H9 (cell line): Measurements from ENCODE around the gene U2AF1L4. TPM values are rescaled to one million over a fixed set of nuclear protein-coding genes. Genes with fewer than 3 reads are reported as not detected.

Experiments
- DNase-seq: peaks from one replicate; pipeline ENCODE4 v3.0.0-alpha.2; 2017
- H2AFZ ChIP-seq: one replicate; pipeline ENCODE4 v1.6.1; 2013; ENCODE audit warnings: mild to moderate bottlenecking, low read length, control low read depth, moderate library complexity
- H2AK5ac ChIP-seq: 2 replicates; pipeline ENCODE4 v1.6.1; 2013; ENCODE audit warnings: low read length, control low read depth, mixed read lengths; ENCODE audit not compliant: insufficient read length
- H2BK120ac ChIP-seq: one replicate; pipeline ENCODE4 v1.6.1; 2013; ENCODE audit warnings: low read depth, mild to moderate bottlenecking, low read length, control low read depth, inconsistent platforms; ENCODE audit not compliant: poor library complexity, severe bottlenecking
- H2BK12ac ChIP-seq: 2 replicates; pipeline ENCODE4 v1.6.1; 2013; ENCODE audit warnings: low read length, control low read depth, mixed read lengths, low read depth; ENCODE audit not compliant: insufficient read length
- H2BK15ac ChIP-seq: 2 replicates; pipeline ENCODE4 v1.6.1; 2013; ENCODE audit warnings: low read depth, low read length, control low read depth
- H2BK20ac ChIP-seq: one replicate; pipeline ENCODE4 v1.6.1; 2013; ENCODE audit warnings: low read depth, mild to moderate bottlenecking, low read length, control low read depth, inconsistent platforms; ENCODE audit not compliant: poor library complexity, severe bottlenecking
- H2BK5ac ChIP-seq: 2 replicates; pipeline ENCODE4 v1.6.1; 2013; ENCODE audit warnings: low read length, control low read depth, mixed read lengths; ENCODE audit not compliant: insufficient read length
- H3K14ac ChIP-seq: 2 replicates; pipeline ENCODE4 v1.6.1; 2013; ENCODE audit warnings: low read length, control low read depth; ENCODE audit not compliant: insufficient read depth
- H3K18ac ChIP-seq: 2 replicates; pipeline ENCODE4 v1.6.1; 2013; ENCODE audit warnings: low read depth, mild to moderate bottlenecking, mixed read lengths, low read length, control low read depth; ENCODE audit not compliant: insufficient read length
- H3K23ac ChIP-seq: 2 replicates; pipeline ENCODE4 v1.6.1; 2013; ENCODE audit warnings: low read length, control low read depth, mixed read lengths, low read depth; ENCODE audit not compliant: insufficient read length
- H3K23me2 ChIP-seq: 2 replicates; pipeline ENCODE4 v1.6.1; 2013; ENCODE audit warnings: low read depth, mild to moderate bottlenecking, mixed read lengths, low read length, control low read depth; ENCODE audit not compliant: insufficient read length, poor library complexity, severe bottlenecking
- H3K27ac ChIP-seq: 2 replicates; pipeline ENCODE4 v1.5.1; 2013; ENCODE audit warnings: low read length, control low read depth, mixed read lengths, low read depth; ENCODE audit not compliant: insufficient read length
- H3K27me3 ChIP-seq: 2 replicates; pipeline ENCODE4 v1.6.1; 2013; ENCODE audit warnings: low read length, control low read depth, inconsistent platforms; ENCODE audit not compliant: insufficient read depth
- H3K4ac ChIP-seq: 2 replicates; pipeline ENCODE4 v1.6.1; 2013; ENCODE audit warnings: low read depth, mild to moderate bottlenecking, control low read depth, inconsistent platforms, low read length, moderate library complexity
- H3K4me1 ChIP-seq: 2 replicates; pipeline ENCODE4 v1.6.1; 2013; ENCODE audit warnings: low read length, control low read depth, inconsistent platforms; ENCODE audit not compliant: insufficient read depth
- H3K4me2 ChIP-seq: 2 replicates; pipeline ENCODE4 v1.6.1; 2013; ENCODE audit warnings: low read length, control low read depth, mixed read lengths; ENCODE audit not compliant: insufficient read length, insufficient read depth
- H3K56ac ChIP-seq: 2 replicates; pipeline ENCODE4 v1.6.1; 2013; ENCODE audit warnings: low read depth, mild to moderate bottlenecking, mixed read lengths, low read length, control low read depth; ENCODE audit not compliant: insufficient read length
- H3K79me1 ChIP-seq: 2 replicates; pipeline ENCODE4 v1.6.1; 2013; ENCODE audit warnings: low read depth, mild to moderate bottlenecking, moderate library complexity, low read length, control low read depth, inconsistent platforms; ENCODE audit not compliant: insufficient read depth, poor library complexity, severe bottlenecking
- H3K79me2 ChIP-seq: 2 replicates; pipeline ENCODE4 v1.6.1; 2013; ENCODE audit warnings: low read length, control low read depth, inconsistent platforms; ENCODE audit not compliant: insufficient read depth
- H3K9ac ChIP-seq: 2 replicates; pipeline ENCODE4 v1.6.1; 2013; ENCODE audit warnings: low read length, control low read depth, mixed read lengths; ENCODE audit not compliant: insufficient read length; ENCODE audit errors: extremely low read depth
- H3K9me3 ChIP-seq: one replicate; pipeline ENCODE4 v1.6.1; 2013; ENCODE audit warnings: low read depth, low read length, inconsistent platforms; ENCODE audit not compliant: control insufficient read depth
- H3T11ph ChIP-seq: one replicate; pipeline ENCODE4 v1.6.1; 2013; ENCODE audit warnings: mild to moderate bottlenecking, low read length, control low read depth, inconsistent platforms
- H4K20me1 ChIP-seq: one replicate; pipeline ENCODE4 v1.6.1; 2013; ENCODE audit not compliant: control insufficient read depth, insufficient read length, insufficient read depth
- H4K5ac ChIP-seq: 2 replicates; pipeline ENCODE4 v1.6.1; 2013; ENCODE audit warnings: low read depth, mild to moderate bottlenecking, mixed read lengths, low read length, control low read depth; ENCODE audit not compliant: insufficient read length
- H4K8ac ChIP-seq: replicated peaks from 2 replicates; pipeline ENCODE4 v1.6.1; 2013; ENCODE audit warnings: low read length, control low read depth, mixed read lengths, low read depth; ENCODE audit not compliant: insufficient read length
- H4K91ac ChIP-seq: 2 replicates; pipeline ENCODE4 v1.6.1; 2013; ENCODE audit warnings: low read depth, mild to moderate bottlenecking, moderate library complexity, mixed read lengths, low read length, control low read depth; ENCODE audit not compliant: insufficient read length
- H3K27ac Mint-ChIP-seq, 3 experiments: 2 replicates in 2 of 3; 3 replicates in 1 of 3; pipeline ENCODE4 v1.8.0; 2020 to 2021; ENCODE audit warnings: mixed read lengths in 3 of 3, mild to moderate bottlenecking in 1 of 3, moderate library complexity in 1 of 3
- H3K27me3 Mint-ChIP-seq: 2 replicates; pipeline ENCODE4 v1.8.0; 2021; ENCODE audit warnings: low read depth, mild to moderate bottlenecking, moderate library complexity, mixed read lengths
- H3K36me3 Mint-ChIP-seq, 3 experiments: 2 replicates in 2 of 3; 3 replicates in 1 of 3; pipeline ENCODE4 v1.8.0; 2020 to 2021; ENCODE audit warnings: low read depth in 3 of 3, mixed read lengths in 3 of 3; ENCODE audit not compliant: insufficient read depth in 1 of 3
- H3K4me1 Mint-ChIP-seq, 2 experiments: 2 replicates each; pipeline ENCODE4 v1.8.0; 2020; ENCODE audit warnings: mixed read lengths in 2 of 2
- H3K4me3 Mint-ChIP-seq, 2 experiments: 2 replicates in 1 of 2; 3 replicates in 1 of 2; pipeline ENCODE4 v1.8.0; 2020 to 2021; ENCODE audit warnings: mild to moderate bottlenecking in 2 of 2, mixed read lengths in 2 of 2, moderate library complexity in 1 of 2
- H3K9me3 Mint-ChIP-seq, 2 experiments: 2 replicates in 1 of 2; 3 replicates in 1 of 2; pipeline ENCODE4 v1.8.0; 2020; ENCODE audit warnings: mild to moderate bottlenecking in 2 of 2, mixed read lengths in 2 of 2, moderate library complexity in 1 of 2
- WGBS: extraction: QIAGEN DNeasy Blood & Tissue Kit; methylation state at CpG from one replicate; pipeline ENCODE4 v1.1.7; 2013; ENCODE audit warnings: missing lambda C conversion rate, low lambda C conversion rate, mixed read lengths; ENCODE audit not compliant: insufficient read length; ENCODE audit errors: extremely low coverage; 5-methylcytosine and 5-hydroxymethylcytosine counted together
- total RNA-seq: library from RNA; stranded (reverse); gene quantifications from 2 replicates; pipeline ENCODE4 v1.2.1, GENCODE V29; 2021
- TF ChIP-seq, protein P1 (sequence below): fragments of 200-600 bp; sonication (generic); conservative IDR thresholded peaks from 3 replicates; pipeline ENCODE4 v1.8.0; 2021; ENCODE audit warnings: antibody characterized with exemption, mild to moderate bottlenecking

Gene U2AF1L4
- total RNA-seq, 1 experiment from 2014 or later: 16.8 TPM

DNA sequence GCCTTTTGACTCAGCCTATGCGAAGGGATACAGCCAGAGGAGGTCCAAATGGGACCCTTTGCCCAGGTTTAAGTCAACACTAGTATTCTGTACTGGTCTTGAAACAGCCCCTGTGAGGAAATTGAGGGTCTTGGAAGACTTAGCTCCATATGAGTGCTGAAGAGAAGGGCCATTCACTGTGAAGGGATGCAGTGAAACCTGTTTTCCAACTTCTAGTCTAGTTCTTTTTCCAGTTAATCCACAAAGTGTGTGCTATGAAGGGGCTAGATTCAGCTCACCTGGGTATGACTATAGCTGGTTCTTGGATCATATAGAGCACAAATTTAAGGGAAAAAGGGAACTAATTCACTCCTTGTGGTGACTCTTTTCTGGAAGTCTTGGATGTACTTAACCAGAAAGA, 36.8 kb downstream of the U2AF1L4 start:
- no peak overlapping the region for H2AFZ ChIP-seq
- H3K27me3 ChIP-seq: no peaks in the 10 kb centered on the region
- H4K8ac ChIP-seq: no peak overlapping the region
- H3K27ac ChIP-seq: no peak overlapping the region
- no peak overlapping the region for H2BK12ac ChIP-seq
- peaks cover 14% of the 10 kb centered on the region in 2 experiments for H3K4me1 Mint-ChIP-seq
- H3K79me1 ChIP-seq: no peaks in the 10 kb centered on the region
- H3K14ac ChIP-seq: no peak overlapping the region
- H2AK5ac ChIP-seq: no peak overlapping the region
- H3K79me2 ChIP-seq: no peaks in the 10 kb centered on the region
- no peak for DNase-seq
- peaks cover 0 to 11% (median 3%) of the 10 kb centered on the region in 3 experiments; a peak in 5 of 7 replicates for H3K36me3 Mint-ChIP-seq
- no peaks in the 10 kb centered on the region for H4K20me1 ChIP-seq
- no peak overlapping the region for H3K4ac ChIP-seq
- H3K23ac ChIP-seq: no peak overlapping the region
- no peak overlapping the region for H3K9ac ChIP-seq
- H2BK120ac ChIP-seq: no peak overlapping the region
- no CpG with 5 or more reads among the region's 1 CpG for WGBS
- no peaks in the 10 kb centered on the region for H3K9me3 ChIP-seq
- no peak overlapping the region for H3K4me2 ChIP-seq
- no peak overlapping the region for H4K91ac ChIP-seq
- TF ChIP-seq, protein P1, sequence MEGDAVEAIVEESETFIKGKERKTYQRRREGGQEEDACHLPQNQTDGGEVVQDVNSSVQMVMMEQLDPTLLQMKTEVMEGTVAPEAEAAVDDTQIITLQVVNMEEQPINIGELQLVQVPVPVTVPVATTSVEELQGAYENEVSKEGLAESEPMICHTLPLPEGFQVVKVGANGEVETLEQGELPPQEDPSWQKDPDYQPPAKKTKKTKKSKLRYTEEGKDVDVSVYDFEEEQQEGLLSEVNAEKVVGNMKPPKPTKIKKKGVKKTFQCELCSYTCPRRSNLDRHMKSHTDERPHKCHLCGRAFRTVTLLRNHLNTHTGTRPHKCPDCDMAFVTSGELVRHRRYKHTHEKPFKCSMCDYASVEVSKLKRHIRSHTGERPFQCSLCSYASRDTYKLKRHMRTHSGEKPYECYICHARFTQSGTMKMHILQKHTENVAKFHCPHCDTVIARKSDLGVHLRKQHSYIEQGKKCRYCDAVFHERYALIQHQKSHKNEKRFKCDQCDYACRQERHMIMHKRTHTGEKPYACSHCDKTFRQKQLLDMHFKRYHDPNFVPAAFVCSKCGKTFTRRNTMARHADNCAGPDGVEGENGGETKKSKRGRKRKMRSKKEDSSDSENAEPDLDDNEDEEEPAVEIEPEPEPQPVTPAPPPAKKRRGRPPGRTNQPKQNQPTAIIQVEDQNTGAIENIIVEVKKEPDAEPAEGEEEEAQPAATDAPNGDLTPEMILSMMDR: no peak
- no peaks in the 10 kb centered on the region for H3K23me2 ChIP-seq
- peaks cover 0 to 4% of the 10 kb centered on the region in 2 experiments; a peak in 1 of 5 replicates for H3K9me3 Mint-ChIP-seq
- no peak overlapping the region for H3K56ac ChIP-seq
- no peak overlapping the region for H2BK15ac ChIP-seq
- no peak overlapping the region for H3K4me3 Mint-ChIP-seq
- no peak overlapping the region for H3T11ph ChIP-seq
- no peak overlapping the region for H4K5ac ChIP-seq
- no peak overlapping the region for H3K18ac ChIP-seq
- H3K4me1 ChIP-seq: peaks cover 3% of the 10 kb centered on the region; the same call in 1 of the 2 replicates
- H3K27ac Mint-ChIP-seq: no peak overlapping the region
- H2BK5ac ChIP-seq: no peak overlapping the region
- peaks cover 28% of the 10 kb centered on the region for H3K27me3 Mint-ChIP-seq
- H2BK20ac ChIP-seq: no peak overlapping the region
